Testis (tissue), 3 donors: Measurements from ENCODE around the gene MRPL4. TPM values are rescaled to one million over a fixed set of nuclear protein-coding genes. Genes with fewer than 3 reads are reported as not detected.
"Not testable (repeated sequence)": the region's sequence is repeated elsewhere in the genome, so short reads cannot be mapped to it uniquely, and the experiment has no call there.

Experiments
- DNase-seq: peaks from one replicate; pipeline ENCODE4 v3.0.0-alpha.2; 2019
- H3K27ac ChIP-seq, 2 donors: fragments of 200-600 bp; sonication (generic); one replicate each; pipeline ENCODE4 v1.5.1; 2019
- H3K27me3 ChIP-seq: fragments of 200-600 bp; sonication (generic); one replicate; pipeline ENCODE4 v1.5.1; 2019
- H3K36me3 ChIP-seq: fragments of 200-600 bp; sonication (generic); one replicate; pipeline ENCODE4 v1.5.1; 2017; ENCODE audit warnings: low read depth; ENCODE audit errors: missing control alignments
- H3K4me1 ChIP-seq: fragments of 200-600 bp; sonication (generic); one replicate; pipeline ENCODE4 v1.5.1; 2019
- H3K4me3 ChIP-seq, 2 donors: fragments of 200-600 bp; sonication (generic); one replicate each; pipeline ENCODE4 v1.5.1; 2017 to 2019
- H3K9me3 ChIP-seq: fragments of 200-600 bp; sonication (generic); one replicate; pipeline ENCODE4 v1.5.1; 2017
- CTCF ChIP-seq, 3 experiments: fragments of 450-650 bp in 2 of 3; fragments of 200-600 bp in 1 of 3; sonication (generic) in 1 of 3; IDR thresholded peaks; one replicate each; pipeline ENCODE4 v1.5.1; 2016 to 2019; ENCODE audit warnings: antibody characterized with exemption in 3 of 3, mild to moderate bottlenecking in 2 of 3, moderate library complexity in 1 of 3
- POLR2A ChIP-seq: fragments of 450-650 bp; IDR thresholded peaks from one replicate; pipeline ENCODE4 v1.6.1; 2017; ENCODE audit warnings: antibody characterized with exemption, mild to moderate bottlenecking, moderate library complexity
- WGBS, 2 donors: methylation state at CpG; one replicate each; pipeline ENCODE4 v1.1.5; 2018; 5-methylcytosine and 5-hydroxymethylcytosine counted together
- intact Hi-C: fragments of 100-400 bp; cut with DNase I; formaldehyde crosslinking; loops from one replicate; pipeline ENCODE4 v1.15.1; 2023; ENCODE audit warnings: low total_unique reads
- polyA plus RNA-seq: library from polyadenylated mRNA; stranded (reverse); fragments of 350-450 nt; fragmentation: Illumina TruSeq; extraction: RNeasy Lipid Tissue Mini Kit (QIAGEN cat#74804); gene quantifications from one replicate; pipeline ENCODE4 v1.2.3, GENCODE V29; 2014; ENCODE audit warnings: low read depth, low replicate concordance; ENCODE audit not compliant: insufficient read depth
- total RNA-seq, 2 donors: library from RNA; depleted of rRNA; stranded (reverse); fragments of >200 nt; gene quantifications; one replicate each; pipeline ENCODE4 v1.2.3, GENCODE V29; 2016

The MRPL4 gene
- total and polyA plus RNA-seq, 3 donors from 2014 or later = 53.3 to 91.8 (median 63.5) TPM

DNA sequence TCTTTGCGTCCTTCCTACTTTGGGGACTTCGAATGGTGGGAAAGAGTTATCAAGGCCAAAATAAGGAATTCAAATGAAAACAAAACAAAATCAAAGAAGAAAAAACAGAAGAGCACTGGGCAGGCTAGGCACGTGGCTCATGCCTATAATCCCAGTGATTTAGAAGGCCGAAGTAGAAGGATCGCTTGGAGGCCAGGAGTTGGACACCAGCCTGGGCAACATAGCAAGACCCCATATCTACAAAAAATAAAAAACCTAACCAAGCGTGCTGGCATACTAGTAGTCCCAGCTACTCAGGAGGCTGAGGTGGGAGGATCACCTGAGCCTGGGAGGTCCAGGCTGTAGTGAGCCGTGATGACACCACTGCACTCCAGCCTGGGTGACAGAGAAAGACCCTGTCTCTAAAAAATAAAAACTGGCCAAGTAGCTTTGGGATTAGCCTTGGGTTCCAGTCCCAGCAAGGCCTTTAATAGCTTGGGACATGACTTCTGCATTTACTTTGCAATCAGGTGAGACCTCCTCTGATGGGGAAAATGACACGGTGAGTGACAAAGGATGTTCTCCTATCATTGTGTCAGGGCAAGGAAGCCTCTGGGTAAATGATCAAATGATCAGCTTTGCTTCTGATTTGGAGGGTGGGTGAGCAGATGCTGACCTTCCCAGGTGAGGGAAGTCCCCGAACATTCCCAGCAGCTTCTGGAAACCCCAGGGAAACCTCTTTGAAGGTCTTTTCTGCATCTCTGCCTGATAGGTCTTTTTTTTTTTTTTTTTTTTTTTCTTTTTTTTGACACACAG lies 26.0 kb downstream of the MRPL4 start:
- DNase-seq = no peak
- no peaks in the 10 kb centered on the region for H3K36me3 ChIP-seq
- TF ChIP-seq CTCF (IDR thresholded peaks at IDR 0.05) (no peak), POLR2A (no peak)
- intact Hi-C loops = no loop called here
- no peak overlapping the region for H3K4me3 ChIP-seq
- no peaks in the 10 kb centered on the region for H3K27me3 ChIP-seq
- 91% methylated on average over 9 of the region's 9 CpGs for WGBS, 2 donors
- no peaks in the 10 kb centered on the region for H3K9me3 ChIP-seq
- H3K4me1 ChIP-seq = no peaks in the 10 kb centered on the region
- no peak overlapping the region for H3K27ac ChIP-seq

DNA sequence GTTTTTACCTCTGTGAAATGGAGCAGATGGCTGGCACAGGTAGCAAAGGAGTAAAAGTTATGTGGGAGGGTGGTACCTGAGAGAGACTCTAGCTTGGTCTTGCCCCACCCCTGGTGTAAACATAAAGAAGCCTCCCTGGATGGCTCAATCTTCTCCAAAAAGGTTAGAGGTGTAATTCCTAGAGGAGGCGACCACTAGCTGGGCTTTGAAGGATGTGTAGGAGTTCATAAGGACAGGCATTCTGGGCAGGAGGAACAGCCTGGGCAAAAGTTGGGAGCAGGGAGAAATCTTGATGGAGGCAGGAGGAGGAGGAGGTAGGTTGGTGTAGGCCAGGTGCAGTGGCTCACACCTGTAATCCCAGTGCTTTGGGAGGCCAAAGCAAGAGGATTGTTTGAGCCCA lies 26.9 kb downstream of the MRPL4 start:
- 86 to 100% methylated on average over 1 of the region's 1 CpG for WGBS, 2 donors

GRCh38 chr19:10279737-10280442 lies 27.9 kb downstream of the MRPL4 start:
- WGBS, 2 donors = 84 to 93% methylated on average over 5 of the region's 5 CpGs
- TF ChIP-seq CTCF (IDR thresholded peaks at IDR 0.05) (no peak), POLR2A (no peak)

More for the DNA sequence above, 26.9 kb downstream of the MRPL4 start:
- TF ChIP-seq CTCF (IDR thresholded peaks at IDR 0.05) (no peak), POLR2A (no peak)
- Histone ChIP-seq H3K4me1 (no peaks in the 10 kb centered on the region), H3K27ac (no peak overlapping the region), H3K36me3 (no peaks in the 10 kb centered on the region), H3K9me3 (no peaks in the 10 kb centered on the region), H3K4me3 (no peak overlapping the region), H3K27me3 (no peaks in the 10 kb centered on the region)
- intact Hi-C loops = no loop called here
- DNase-seq = no peak

GRCh38 chr19:10282043-10282442 lies 30.0 kb downstream of the MRPL4 start:
- DNase-seq, H3K4me1 ChIP-seq, intact Hi-C loops, H3K9me3 ChIP-seq, H3K27me3 ChIP-seq, H3K36me3 ChIP-seq, H3K4me3 ChIP-seq, H3K27ac ChIP-seq: not testable (repeated sequence)
- WGBS, 2 donors = 95 to 96% methylated on average over 5 of the region's 5 CpGs

More at GRCh38 chr19:10279737-10280442, 27.9 kb downstream of the MRPL4 start:
- Histone ChIP-seq H3K4me1 (no peaks in the 10 kb centered on the region), H3K9me3 (no peaks in the 10 kb centered on the region), H3K4me3 (no peak overlapping the region), H3K27ac (no peak overlapping the region), H3K36me3 (no peaks in the 10 kb centered on the region), H3K27me3 (no peaks in the 10 kb centered on the region)
- intact Hi-C loops = no loop called here
- no peak for DNase-seq

GRCh38 chr19:10283301-10284064 lies 31.5 kb downstream of the MRPL4 start:
- H3K27me3 ChIP-seq = no peaks in the 10 kb centered on the region
- no peak for DNase-seq
- no peak for TF ChIP-seq POLR2A
- no peak for TF ChIP-seq CTCF (IDR thresholded peaks at IDR 0.05)
- no peak overlapping the region for H3K4me3 ChIP-seq
- 82 to 87% methylated on average over 19 to 22 of the region's 23 CpGs for WGBS, 2 donors
- H3K36me3 ChIP-seq = no peaks in the 10 kb centered on the region
- intact Hi-C loops = no loop called here
- peaks cover 14% of the 10 kb centered on the region for H3K4me1 ChIP-seq
- H3K27ac ChIP-seq = no peak overlapping the region
- H3K9me3 ChIP-seq = no peaks in the 10 kb centered on the region
